ENCODE results near the gene SPOCK1.

SPOCK1 gene

GRCh38 chr5:137290373-137290772, 208.8 kb downstream of the SPOCK1 start:
- DNase-seq = no peak

- no peak for DNase-seq
Measured at GRCh38 chr5:137289856-137290255, 209.3 kb downstream of the SPOCK1 start.

- DNase-seq = no peak
Measured at GRCh38 chr5:137287569-137287968, 211.6 kb downstream of the SPOCK1 start.

GRCh38 chr5:137286025-137286610, 213.0 kb downstream of the SPOCK1 start:
- DNase-seq = no peak

GRCh38 chr5:137283801-137284200, 215.3 kb downstream of the SPOCK1 start:
- DNase-seq = no peak

GRCh38 chr5:137282216-137282615, 216.9 kb downstream of the SPOCK1 start:
- DNase-seq = no peak

GRCh38 chr5:137281201-137281600, 217.9 kb downstream of the SPOCK1 start:
- DNase-seq = no peak

GRCh38 chr5:137280656-137281055, 218.5 kb downstream of the SPOCK1 start:
- no peak for DNase-seq

GRCh38 chr5:137279521-137280231, 219.4 kb downstream of the SPOCK1 start:
- no peak for DNase-seq

GRCh38 chr5:137278476-137278875, 220.7 kb downstream of the SPOCK1 start:
- no peak for DNase-seq

- no peak for DNase-seq
Measured at GRCh38 chr5:137275083-137275482, 224.0 kb downstream of the SPOCK1 start.

GRCh38 chr5:137273511-137273910, 225.6 kb downstream of the SPOCK1 start:
- DNase-seq = no peak

GRCh38 chr5:137272831-137273230, 226.3 kb downstream of the SPOCK1 start:
- DNase-seq = no peak

- DNase-seq = no peak
Measured at GRCh38 chr5:137269946-137270345, 229.2 kb downstream of the SPOCK1 start.

- no peak for DNase-seq
Measured at GRCh38 chr5:137269274-137269673, 229.9 kb downstream of the SPOCK1 start.

GRCh38 chr5:137268646-137269045, 230.5 kb downstream of the SPOCK1 start:
- DNase-seq = no peak

GRCh38 chr5:137266186-137266585, 232.9 kb downstream of the SPOCK1 start:
- no peak for DNase-seq

- DNase-seq = no peak
Measured at GRCh38 chr5:137265457-137265856, 233.7 kb downstream of the SPOCK1 start.

- no peak for DNase-seq
Measured at GRCh38 chr5:137264573-137264972, 234.6 kb downstream of the SPOCK1 start.

GRCh38 chr5:137264041-137264440, 235.1 kb downstream of the SPOCK1 start:
- DNase-seq = no peak

- DNase-seq = no peak
Measured at GRCh38 chr5:137263371-137264005, 235.6 kb downstream of the SPOCK1 start.

- no peak for DNase-seq
Measured at GRCh38 chr5:137262818-137263217, 236.3 kb downstream of the SPOCK1 start.

- no peak for DNase-seq
Measured at GRCh38 chr5:137260820-137261695, 238.1 kb downstream of the SPOCK1 start.

All from stimulated activated CD4-positive, alpha-beta T cell treated with anti-CD3 and anti-CD28 coated beads, Interleukin-4, amount 100 ng/mL, for 4 hours (primary cell).